ENCODE data around the gene GBX1. TPM values are rescaled to one million over a fixed set of nuclear protein-coding genes. Genes with fewer than 3 reads are reported as not detected.

The GBX1 gene
- under 1 TPM in 2 of 5 donors, not detected in 3; 0.14 to 0.26 TPM for polyA plus RNA-seq (ENCODE audit: insufficient read depth in 1 of 5, insufficient read length in 5 of 5, low replicate concordance in 1 of 5)
- long read RNA-seq, donor 1: 0 reads
- long read RNA-seq, donor 2: 0 reads
- long read RNA-seq, donor 3: 0 reads
- long read RNA-seq, donor 4: 0 reads
- long read RNA-seq, donor 5: 0 reads
- long read RNA-seq, donor 6: 0 reads
- long read RNA-seq, donor 7: 0 reads
- long read RNA-seq, donor 8: 0 reads

- peak in 1 of 2 donors; percentile 31 for DNase-seq
These were observed at the start of gene GBX1 for GRCh38 chr7:151167197-151167961. TSS of gene GBX1 (minus strand) at chr7:151167694. CDS start at chr7:151167548, 146 bp downstream.

- no peak for DNase-seq
These were observed 47.9 kb upstream of the GBX1 start for GRCh38 chr7:151215396-151215795.

GRCh38 chr7:151213826-151214225 lies 46.3 kb upstream of the GBX1 start:
- DNase-seq: no peak

- no peak for DNase-seq
These were observed 45.1 kb upstream of the GBX1 start for GRCh38 chr7:151212626-151213025.

GRCh38 chr7:151211155-151211772 lies 43.8 kb upstream of the GBX1 start:
- DNase-seq: no peak

- DNase-seq: no peak
These were observed 42.8 kb upstream of the GBX1 start, which contains the start of gene H2BK1 for GRCh38 chr7:151210087-151210854. TSS of gene H2BK1 (minus strand) at chr7:151210488. CDS start at chr7:151210318, 170 bp downstream.

GRCh38 chr7:151209588-151209987 lies 42.1 kb upstream of the GBX1 start:
- DNase-seq: no peak

- DNase-seq: no peak
These were observed 40.9 kb upstream of the GBX1 start for GRCh38 chr7:151208253-151208862.

GRCh38 chr7:151207804-151208203 lies 40.3 kb upstream of the GBX1 start:
- peak; percentile 38 to 43 for DNase-seq

- no peak for DNase-seq
These were observed 39.8 kb upstream of the GBX1 start for GRCh38 chr7:151207315-151207714.

GRCh38 chr7:151206914-151207313 lies 39.4 kb upstream of the GBX1 start:
- no peak for DNase-seq

- no peak for DNase-seq
These were observed 38.2 kb upstream of the GBX1 start for GRCh38 chr7:151205730-151206129.

GRCh38 chr7:151204383-151205032 lies 37.0 kb upstream of the GBX1 start:
- DNase-seq: no peak

- DNase-seq: no peak
These were observed 35.3 kb upstream of the GBX1 start for GRCh38 chr7:151202836-151203235.

- DNase-seq: no peak
These were observed 34.3 kb upstream of the GBX1 start for GRCh38 chr7:151201751-151202150.

- no peak for DNase-seq
These were observed 33.9 kb upstream of the GBX1 start for GRCh38 chr7:151201344-151201743.

- DNase-seq: peak; percentile 74 to 81
These were observed 31.7 kb upstream of the GBX1 start for GRCh38 chr7:151198945-151199848.

- DNase-seq: no peak
These were observed 30.4 kb upstream of the GBX1 start for GRCh38 chr7:151197932-151198331.

GRCh38 chr7:151195616-151196450 lies 28.3 kb upstream of the GBX1 start:
- no peak for DNase-seq
